ENCODE results near the gene MIPEP.
A peak's percentile ranks its signal among the peaks of the same experiment; 100 is the strongest.

The MIPEP gene

GRCh38 chr13:23888658-23889614, at the start of gene MIPEP:
Gene MIPEP, minus strand, starts transcription at chr13:23889400. Its CDS starts 80 bp downstream, at chr13:23889320.
- peak; percentile 81 for TF ChIP-seq CTCF (IDR thresholded peaks at IDR 0.05; ENCODE audit: insufficient read depth, low read depth, low read length, missing control alignments)
- H3K4me3 ChIP-seq (ENCODE audit: low read depth, low read length) = peak within 1 kb of the TSS; percentile 85
- DNase-seq (ENCODE audit: low read depth) = peak; percentile 97

GRCh38 chr13:23934520-23934919, 45.3 kb upstream of the MIPEP start:
- DNase-seq (ENCODE audit: low read depth) = no peak
- H3K4me3 ChIP-seq (ENCODE audit: low read depth, low read length) = no peak overlapping the region
- TF ChIP-seq CTCF (IDR thresholded peaks at IDR 0.05; ENCODE audit: insufficient read depth, low read depth, low read length, missing control alignments) = no peak

GRCh38 chr13:23928985-23929384, 39.8 kb upstream of the MIPEP start:
- TF ChIP-seq CTCF (IDR thresholded peaks at IDR 0.05; ENCODE audit: insufficient read depth, low read depth, low read length, missing control alignments) = no peak
- no peak for DNase-seq (ENCODE audit: low read depth)
- no peak overlapping the region for H3K4me3 ChIP-seq (ENCODE audit: low read depth, low read length)

- DNase-seq (ENCODE audit: low read depth) = no peak
- no peak for TF ChIP-seq CTCF (IDR thresholded peaks at IDR 0.05; ENCODE audit: insufficient read depth, low read depth, low read length, missing control alignments)
Measured at GRCh38 chr13:23923031-23923430, 33.8 kb upstream of the MIPEP start.

GRCh38 chr13:23922005-23922932, 33.1 kb upstream of the MIPEP start:
- H3K4me3 ChIP-seq (ENCODE audit: low read depth, low read length) = no peak overlapping the region
- no peak for DNase-seq (ENCODE audit: low read depth)
- TF ChIP-seq CTCF (IDR thresholded peaks at IDR 0.05; ENCODE audit: insufficient read depth, low read depth, low read length, missing control alignments) = no peak

More at GRCh38 chr13:23923031-23923430, 33.8 kb upstream of the MIPEP start:
- no peak overlapping the region for H3K4me3 ChIP-seq (ENCODE audit: low read depth, low read length)

- DNase-seq (ENCODE audit: low read depth) = peak; percentile 50
- no peak overlapping the region for H3K4me3 ChIP-seq (ENCODE audit: low read depth, low read length)
- TF ChIP-seq CTCF (IDR thresholded peaks at IDR 0.05; ENCODE audit: insufficient read depth, low read depth, low read length, missing control alignments) = peak; percentile 62
Measured at GRCh38 chr13:23921451-23921888, 32.3 kb upstream of the MIPEP start.
